ENCODE data around the gene TRIM16.
"Not testable (repeated sequence)": the region's sequence is repeated elsewhere in the genome, so short reads cannot be mapped to it uniquely, and the experiment has no call there.

The TRIM16 gene
- 1.5 to 6.1 (median 3.4) reads per million in 18 experiments for total RNA-seq

GRCh38 chr17:15683824-15684478 is at the start of gene TRIM16:
TSS of gene TRIM16 (minus strand) at chr17:15684311. CDS start at chr17:15651609, 32,702 bp downstream.
- peak; percentile 69 to 73 for DNase-seq

DNA sequence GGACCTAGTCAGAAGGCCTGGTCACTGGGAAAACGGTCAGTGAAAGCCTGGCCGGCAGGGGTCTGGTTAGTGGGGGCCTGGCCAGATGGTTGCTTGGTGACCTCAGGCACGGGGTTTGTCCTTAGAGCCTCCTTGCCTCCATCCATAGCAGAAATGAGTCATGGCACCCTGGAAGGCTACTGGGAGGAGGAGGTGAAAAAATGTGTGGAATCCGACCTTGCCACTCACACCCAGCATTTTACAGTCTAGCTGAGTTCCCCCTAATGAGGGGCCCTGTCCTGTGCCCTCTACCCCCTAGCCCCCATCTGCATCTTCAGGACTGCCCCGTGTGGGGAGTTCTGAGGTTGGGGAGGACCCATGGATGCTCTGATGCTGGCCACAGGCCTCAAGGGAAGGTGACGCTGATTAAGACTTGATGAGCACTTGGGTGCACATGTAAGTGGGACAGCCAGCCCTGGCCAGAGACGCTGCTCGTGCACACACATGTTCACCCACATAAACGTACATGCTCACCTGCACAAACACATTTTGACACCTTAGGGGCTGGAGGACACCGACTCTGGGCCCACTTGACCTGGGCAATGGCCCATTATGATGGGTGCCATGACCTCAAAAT is 49.2 kb upstream of the TRIM16 start:
- DNase-seq = not testable (repeated sequence)

DNA sequence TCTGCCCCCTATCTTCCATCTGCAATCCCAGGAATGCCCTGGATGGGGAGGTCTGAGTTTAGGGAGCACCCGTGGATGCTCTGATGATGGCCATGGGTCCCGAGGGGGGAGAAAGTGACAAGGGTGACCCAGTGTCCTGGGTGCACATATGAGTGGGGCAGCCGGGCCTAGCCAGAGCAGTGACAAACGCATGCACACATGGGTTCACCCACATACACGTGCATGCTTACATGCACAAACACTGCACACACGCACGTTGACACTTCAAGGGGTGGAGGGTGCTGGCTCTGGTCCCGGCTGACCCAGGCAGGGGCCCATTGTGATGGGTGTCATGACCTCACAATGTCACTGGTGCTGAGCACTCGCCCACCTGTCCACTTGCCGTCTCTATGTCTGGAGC is 47.8 kb upstream of the TRIM16 start, which contains the start of gene TBC1D26:
TSS of gene TBC1D26 (plus strand) at position 384 of the 400 bp plus-strand sequence. CDS start 3,066 bp downstream, outside the sequence.
- not testable (repeated sequence) for DNase-seq

- DNase-seq = not testable (repeated sequence)
These were observed 46.4 kb upstream of the TRIM16 start for GRCh38 chr17:15730535-15730934.

GRCh38 chr17:15716601-15717563 is 32.8 kb upstream of the TRIM16 start:
- DNase-seq = not testable (repeated sequence)

GRCh38 chr17:15708879-15709278 is 24.8 kb upstream of the TRIM16 start:
- DNase-seq = not testable (repeated sequence)

DNA sequence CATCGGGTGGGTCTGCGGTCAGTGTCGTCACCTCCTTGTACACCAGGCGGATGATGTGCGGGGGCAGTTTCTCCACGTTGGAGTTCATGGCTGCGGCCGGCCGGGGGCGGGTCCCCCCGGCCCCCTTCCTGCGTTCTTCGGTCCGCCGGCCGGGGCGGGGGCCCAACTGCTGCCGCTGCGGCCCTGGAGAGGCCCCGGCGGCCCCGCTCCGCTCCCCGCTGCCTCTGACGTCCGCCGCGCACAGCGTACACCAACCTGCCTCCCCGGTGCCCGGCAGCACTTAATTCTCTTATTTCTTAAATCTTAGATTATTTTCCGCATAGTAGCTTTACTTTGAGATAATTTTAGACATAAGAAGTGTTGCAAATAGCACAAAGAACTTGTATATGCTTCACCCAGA is 20.7 kb upstream of the TRIM16 start:
- DNase-seq = not testable (repeated sequence)

DNA sequence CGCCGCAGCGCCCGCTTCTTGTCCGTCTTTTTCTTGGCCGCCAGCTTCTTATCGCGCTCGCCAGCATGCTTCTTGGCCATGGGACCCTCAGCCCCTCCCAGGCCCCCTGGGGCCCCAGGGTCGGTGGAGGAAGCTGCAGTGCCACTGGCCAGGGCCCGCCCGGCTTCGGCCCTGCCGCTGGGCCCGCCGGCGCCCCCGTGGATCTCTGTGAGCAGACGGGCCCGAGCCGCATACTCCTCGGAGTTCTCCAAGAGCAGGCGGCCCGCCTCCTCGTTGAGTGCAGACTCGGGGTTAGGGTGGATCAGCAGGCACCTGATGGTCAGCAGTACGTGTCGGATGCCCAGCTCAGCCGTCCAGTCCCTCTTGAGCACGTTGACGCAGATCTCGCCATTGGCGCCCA is 20.1 kb upstream of the TRIM16 start:
- DNase-seq = not testable (repeated sequence)

DNA sequence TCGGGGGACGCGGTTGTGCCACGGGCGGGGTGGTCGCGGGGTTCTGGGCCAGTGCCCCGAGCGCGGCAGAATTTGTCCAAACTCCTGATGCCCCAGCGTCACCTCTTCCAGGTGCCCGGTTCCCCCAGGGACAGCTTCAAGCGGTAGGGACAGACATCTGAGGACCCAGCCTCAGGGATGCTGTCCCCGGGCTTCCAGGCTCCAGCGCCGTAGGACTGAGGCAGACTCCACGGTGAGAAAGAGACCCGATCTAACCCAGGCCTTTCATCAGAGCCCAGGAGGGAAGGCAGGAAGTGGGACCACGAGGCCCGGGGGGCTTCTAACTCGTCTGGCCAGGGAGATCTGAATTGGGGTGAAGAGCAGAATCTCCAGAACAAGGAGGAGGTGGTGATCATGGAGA is 15.8 kb upstream of the TRIM16 start:
- DNase-seq = not testable (repeated sequence)

- DNase-seq = peak; percentile 98 to 99
These were observed 15.4 kb upstream of the TRIM16 start, which contains the start of gene ZNF286A for GRCh38 chr17:15699413-15699924. TSS of gene ZNF286A (plus strand) at chr17:15699752. CDS start at chr17:15700330, 578 bp downstream.

DNA sequence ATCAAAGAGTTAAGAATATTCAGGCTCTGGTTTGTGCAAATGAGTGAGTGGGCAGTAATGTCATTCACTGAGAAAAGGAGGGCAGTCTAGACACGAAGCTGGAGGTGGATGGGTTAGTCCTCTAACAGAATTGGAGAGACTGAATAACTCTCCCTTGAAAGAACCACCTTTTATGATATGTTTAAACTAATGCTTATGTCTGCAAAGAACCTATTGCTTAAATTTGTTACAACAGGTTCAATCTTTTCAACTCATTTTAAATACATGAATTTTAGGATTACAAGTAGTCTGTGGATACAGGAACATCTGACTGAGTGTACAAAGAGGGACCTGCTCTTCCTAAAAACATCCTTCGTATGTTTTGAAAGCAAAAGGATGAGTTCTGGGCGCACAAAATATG is 14.9 kb upstream of the TRIM16 start:
- not testable (repeated sequence) for DNase-seq

GRCh38 chr17:15687494-15687893 is 3.4 kb upstream of the TRIM16 start:
- not testable (repeated sequence) for DNase-seq

DNA sequence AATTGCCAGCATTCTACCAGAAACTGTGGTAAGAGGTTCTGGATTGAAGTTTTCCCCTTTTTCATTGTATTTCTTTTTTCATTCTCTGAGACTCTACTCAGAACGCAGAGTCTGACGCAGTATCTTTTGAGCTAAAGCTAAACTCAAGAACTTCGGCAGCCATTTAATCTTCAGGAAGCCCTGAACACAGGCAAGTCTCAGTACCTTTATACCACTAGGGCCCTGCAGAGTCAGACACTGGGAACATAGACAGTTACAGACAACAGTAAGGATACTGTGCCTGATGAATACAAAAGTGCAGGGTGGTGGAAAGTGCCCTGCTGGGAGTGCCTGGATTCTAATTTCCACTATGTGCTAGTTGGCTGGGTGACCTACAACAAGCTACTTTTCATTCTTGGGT is 976 bp downstream of the TRIM16 start:
- DNase-seq = not testable (repeated sequence)

DNA sequence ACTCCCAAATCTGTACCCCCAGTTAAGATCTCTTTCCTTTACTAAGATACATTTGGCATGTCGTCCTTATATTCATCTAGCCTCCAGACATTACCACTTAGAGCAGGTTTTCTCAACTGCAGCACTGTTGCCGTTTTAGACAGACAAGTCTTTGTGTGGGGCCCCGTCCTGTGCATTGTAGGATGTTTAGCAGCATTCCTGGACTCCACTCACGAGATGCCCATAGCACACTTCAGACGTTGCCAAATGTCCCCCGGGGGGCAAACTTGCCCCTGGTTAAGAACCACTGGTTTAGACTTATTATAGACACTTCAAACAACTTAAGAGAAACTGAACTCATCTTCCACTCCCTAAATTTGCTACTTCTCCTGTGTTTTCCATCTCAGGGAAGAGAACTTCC is 8.1 kb downstream of the TRIM16 start:
- DNase-seq = not testable (repeated sequence)

GRCh38 chr17:15674640-15675039 is 9.5 kb downstream of the TRIM16 start:
- not testable (repeated sequence) for DNase-seq

GRCh38 chr17:15669526-15669925 is 14.6 kb downstream of the TRIM16 start:
- DNase-seq = not testable (repeated sequence)

DNA sequence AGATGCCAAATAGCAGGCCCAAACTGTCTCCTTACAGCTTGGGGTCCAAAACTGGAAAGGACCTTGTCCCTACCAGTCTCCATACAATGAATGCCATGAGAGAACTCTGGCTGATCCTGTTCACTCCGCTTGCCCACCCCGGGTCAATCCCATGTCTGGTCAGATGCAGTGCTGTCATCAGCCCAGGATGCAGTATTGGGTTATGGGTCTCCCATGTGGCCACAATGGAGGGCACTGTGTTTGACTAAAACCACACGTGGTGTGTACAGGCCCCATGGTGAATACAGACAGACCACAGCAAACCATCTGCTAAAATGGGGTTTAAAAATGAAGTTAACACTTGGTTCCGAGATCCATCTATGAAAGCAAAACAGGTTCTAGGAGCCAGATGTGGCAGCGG is 20.4 kb downstream of the TRIM16 start:
- no peak for DNase-seq

- no peak for DNase-seq
These were observed 20.9 kb downstream of the TRIM16 start for GRCh38 chr17:15663176-15663575.

GRCh38 chr17:15662681-15663080 is 21.4 kb downstream of the TRIM16 start:
- DNase-seq = no peak

- DNase-seq = no peak
These were observed 24.0 kb downstream of the TRIM16 start for GRCh38 chr17:15660077-15660476.

DNA sequence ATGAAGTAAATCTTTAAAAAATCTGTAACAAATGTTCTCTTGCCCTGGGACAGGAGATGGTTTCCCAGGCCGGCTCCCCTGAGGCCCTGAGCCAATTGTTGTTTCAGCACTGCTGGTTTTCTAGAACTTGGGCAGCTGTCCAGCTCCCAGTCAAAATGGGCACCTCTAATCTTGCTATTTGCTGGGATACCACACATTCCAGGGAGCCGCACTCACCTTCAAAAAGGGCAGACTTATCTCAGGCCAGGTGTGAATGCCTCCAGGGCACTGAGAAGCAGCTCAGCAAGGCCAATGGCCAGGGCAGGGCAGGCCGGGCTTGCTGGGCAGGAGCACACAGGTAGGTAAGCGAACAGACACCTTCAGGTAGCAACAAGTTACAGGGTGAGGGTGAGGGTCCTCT is 24.4 kb downstream of the TRIM16 start:
- DNase-seq = no peak

DNA sequence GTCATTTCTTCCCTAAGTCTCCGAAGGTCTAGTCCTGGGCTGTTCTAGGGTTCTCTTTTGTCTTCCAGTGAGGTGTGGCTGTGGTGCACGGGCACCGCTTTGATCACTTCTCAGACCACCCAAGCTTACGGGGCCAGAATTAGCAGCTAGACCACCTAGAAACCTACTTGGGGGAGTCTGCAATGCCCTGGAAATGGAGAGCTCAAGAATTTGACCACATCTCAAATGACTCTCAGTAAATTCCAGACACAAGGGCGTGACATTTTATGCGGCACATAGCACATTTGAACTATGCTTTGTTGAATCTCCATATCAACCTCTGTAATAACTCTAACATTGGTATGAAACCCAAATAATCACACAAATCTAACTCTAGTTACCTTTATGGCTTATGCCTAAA is 24.9 kb downstream of the TRIM16 start:
- no peak for DNase-seq

DNA sequence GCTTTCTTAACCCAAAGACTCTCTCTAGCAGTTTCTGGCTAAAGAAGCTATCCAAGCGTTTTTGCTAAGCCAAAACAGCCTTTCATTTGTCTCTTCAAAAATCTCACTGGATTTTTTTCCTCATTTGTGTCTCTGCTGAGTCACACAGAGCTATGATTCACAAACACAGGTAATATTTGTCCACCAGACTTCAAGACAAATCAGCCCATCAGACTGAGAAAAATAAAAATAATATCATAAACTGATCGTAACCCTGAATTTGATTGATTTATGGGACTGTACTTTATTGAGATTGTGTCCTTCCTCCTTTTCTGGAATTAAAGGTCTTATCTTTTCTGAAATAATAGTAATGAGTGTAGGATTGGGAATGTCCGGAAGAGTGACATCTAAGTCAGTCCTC is 25.8 kb downstream of the TRIM16 start:
- no peak for DNase-seq

All from inflammatory macrophage (primary cell).